ENCODE results near the gene ERP27.

DNA sequence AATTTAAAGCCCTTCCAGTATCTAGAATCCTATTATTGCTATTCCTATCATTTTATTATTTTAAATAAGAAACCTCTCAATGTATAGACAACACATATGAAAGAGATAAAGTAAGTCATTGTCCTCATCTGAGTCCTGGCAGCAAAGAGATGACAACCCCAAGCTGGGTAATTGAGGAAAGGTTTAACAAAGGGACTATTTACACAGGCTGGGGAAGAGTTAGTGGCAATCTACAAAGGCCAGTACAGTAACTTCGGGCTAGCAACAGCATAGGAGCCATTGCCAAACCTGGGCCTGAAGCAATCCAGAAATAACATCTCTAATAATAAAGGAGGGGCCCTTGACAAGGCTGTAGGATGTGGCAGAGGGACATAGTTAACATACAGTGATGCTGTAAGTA is 45.7 kb upstream of the ERP27 start:
- TF ChIP-seq, protein P1, sequence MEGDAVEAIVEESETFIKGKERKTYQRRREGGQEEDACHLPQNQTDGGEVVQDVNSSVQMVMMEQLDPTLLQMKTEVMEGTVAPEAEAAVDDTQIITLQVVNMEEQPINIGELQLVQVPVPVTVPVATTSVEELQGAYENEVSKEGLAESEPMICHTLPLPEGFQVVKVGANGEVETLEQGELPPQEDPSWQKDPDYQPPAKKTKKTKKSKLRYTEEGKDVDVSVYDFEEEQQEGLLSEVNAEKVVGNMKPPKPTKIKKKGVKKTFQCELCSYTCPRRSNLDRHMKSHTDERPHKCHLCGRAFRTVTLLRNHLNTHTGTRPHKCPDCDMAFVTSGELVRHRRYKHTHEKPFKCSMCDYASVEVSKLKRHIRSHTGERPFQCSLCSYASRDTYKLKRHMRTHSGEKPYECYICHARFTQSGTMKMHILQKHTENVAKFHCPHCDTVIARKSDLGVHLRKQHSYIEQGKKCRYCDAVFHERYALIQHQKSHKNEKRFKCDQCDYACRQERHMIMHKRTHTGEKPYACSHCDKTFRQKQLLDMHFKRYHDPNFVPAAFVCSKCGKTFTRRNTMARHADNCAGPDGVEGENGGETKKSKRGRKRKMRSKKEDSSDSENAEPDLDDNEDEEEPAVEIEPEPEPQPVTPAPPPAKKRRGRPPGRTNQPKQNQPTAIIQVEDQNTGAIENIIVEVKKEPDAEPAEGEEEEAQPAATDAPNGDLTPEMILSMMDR (conservative IDR thresholded peaks at IDR 0.05 in 1 of 2, IDR thresholded peaks at IDR 0.05 in 1 of 2; ENCODE audit: low read depth in 1 of 2, low read length in 2 of 2), result no peak
- no peak for TF ChIP-seq EZH2 (IDR thresholded peaks at IDR 0.05; ENCODE audit: low read length, missing control alignments)

All from fibroblast of lung (primary cell).